DND-41 (cell line): ENCODE data around the gene MIP.

Experiments
- ATAC-seq: fragments of 200-7000 bp; cut with Tn5 transposase; 3 replicates; pipeline ENCODE4 v1.9.1; 2021; ENCODE audit warnings: low read depth; ENCODE audit not compliant: insufficient read depth
- DNase-seq: peaks from one replicate; pipeline ENCODE4 v3.0.0-alpha.2; 2020
- H2AFZ ChIP-seq: 2 replicates; pipeline ENCODE4 v1.6.0; 2012; ENCODE audit warnings: low read depth, low read length
- H3K27ac ChIP-seq: 2 replicates; pipeline ENCODE4 v1.5.1; 2012; ENCODE audit warnings: low read length, inconsistent platforms
- H3K27me3 ChIP-seq: fragments of 200-600 bp; sonication (generic); 2 replicates; pipeline ENCODE4 v1.6.0; 2012; ENCODE audit warnings: low read length, mild to moderate bottlenecking, inconsistent platforms; ENCODE audit not compliant: insufficient read depth, poor library complexity
- H3K36me3 ChIP-seq: 2 replicates; pipeline ENCODE4 v1.5.1; 2012; ENCODE audit warnings: low read length, inconsistent platforms; ENCODE audit not compliant: insufficient read depth
- H3K4me1 ChIP-seq: 2 replicates; pipeline ENCODE4 v1.5.1; 2012; ENCODE audit warnings: mild to moderate bottlenecking, low read length; ENCODE audit not compliant: insufficient read depth
- H3K4me2 ChIP-seq: 2 replicates; pipeline ENCODE4 v1.6.0; 2012; ENCODE audit warnings: mild to moderate bottlenecking, moderate library complexity, low read length, inconsistent platforms; ENCODE audit not compliant: insufficient read depth
- H3K4me3 ChIP-seq, 2 experiments: fragments of 200-600 bp in 1 of 2; shearing (Covaris generic) in 1 of 2; 2 replicates each; pipeline ENCODE4 v1.5.1; 2012 to 2016; ENCODE audit warnings: inconsistent platforms in 2 of 2, low read length in 2 of 2, mild to moderate bottlenecking in 2 of 2, low read depth in 1 of 2, moderate library complexity in 1 of 2
- H3K79me2 ChIP-seq: 2 replicates; pipeline ENCODE4 v1.6.0; 2012; ENCODE audit warnings: low read length, inconsistent platforms; ENCODE audit not compliant: insufficient read depth
- H3K9ac ChIP-seq: 2 replicates; pipeline ENCODE4 v1.6.0; 2012; ENCODE audit warnings: low read depth, mild to moderate bottlenecking, inconsistent platforms, low read length, moderate library complexity
- H3K9me3 ChIP-seq: 2 replicates; pipeline ENCODE4 v1.5.1; 2012; ENCODE audit warnings: low read length, moderate library complexity, mild to moderate bottlenecking, inconsistent platforms; ENCODE audit not compliant: insufficient read depth, severe bottlenecking
- H4K20me1 ChIP-seq: 2 replicates; pipeline ENCODE4 v1.6.0; 2012; ENCODE audit warnings: low read length; ENCODE audit not compliant: insufficient read depth
- EZH2 ChIP-seq: IDR thresholded peaks from 3 replicates; pipeline ENCODE4 v1.6.1; 2012; ENCODE audit warnings: borderline replicate concordance, low read depth, mild to moderate bottlenecking, moderate library complexity, low read length, inconsistent platforms; ENCODE audit not compliant: severe bottlenecking
- TF ChIP-seq, protein P1 (sequence below): IDR thresholded peaks from 2 replicates; pipeline ENCODE4 v1.5.1; 2012; ENCODE audit warnings: borderline replicate concordance, low read length, moderate library complexity, mild to moderate bottlenecking; ENCODE audit not compliant: poor library complexity, severe bottlenecking; ENCODE audit errors: extremely low read depth

The MIP gene

DNA sequence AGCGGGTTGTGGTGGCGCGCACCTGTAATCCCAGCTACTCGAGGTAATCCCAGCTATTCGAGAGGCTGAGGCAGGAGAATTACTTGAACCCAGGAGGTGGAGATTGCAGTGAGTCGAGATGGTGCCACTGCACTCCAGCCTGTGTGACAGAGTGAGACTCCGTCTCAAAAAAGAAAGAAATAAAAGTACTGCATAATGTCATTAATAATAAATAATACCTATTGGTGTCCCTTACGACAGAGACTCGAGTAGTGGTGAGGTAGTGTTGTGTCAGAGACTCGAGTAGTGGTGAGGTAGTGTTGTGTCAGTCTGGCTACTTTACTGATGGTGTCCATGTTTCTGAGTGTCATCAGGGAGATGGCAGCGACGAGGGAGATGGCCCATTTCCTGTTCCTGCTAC, 32.2 kb upstream of the MIP start:
- no peak for TF ChIP-seq EZH2
- TF ChIP-seq, protein P1, sequence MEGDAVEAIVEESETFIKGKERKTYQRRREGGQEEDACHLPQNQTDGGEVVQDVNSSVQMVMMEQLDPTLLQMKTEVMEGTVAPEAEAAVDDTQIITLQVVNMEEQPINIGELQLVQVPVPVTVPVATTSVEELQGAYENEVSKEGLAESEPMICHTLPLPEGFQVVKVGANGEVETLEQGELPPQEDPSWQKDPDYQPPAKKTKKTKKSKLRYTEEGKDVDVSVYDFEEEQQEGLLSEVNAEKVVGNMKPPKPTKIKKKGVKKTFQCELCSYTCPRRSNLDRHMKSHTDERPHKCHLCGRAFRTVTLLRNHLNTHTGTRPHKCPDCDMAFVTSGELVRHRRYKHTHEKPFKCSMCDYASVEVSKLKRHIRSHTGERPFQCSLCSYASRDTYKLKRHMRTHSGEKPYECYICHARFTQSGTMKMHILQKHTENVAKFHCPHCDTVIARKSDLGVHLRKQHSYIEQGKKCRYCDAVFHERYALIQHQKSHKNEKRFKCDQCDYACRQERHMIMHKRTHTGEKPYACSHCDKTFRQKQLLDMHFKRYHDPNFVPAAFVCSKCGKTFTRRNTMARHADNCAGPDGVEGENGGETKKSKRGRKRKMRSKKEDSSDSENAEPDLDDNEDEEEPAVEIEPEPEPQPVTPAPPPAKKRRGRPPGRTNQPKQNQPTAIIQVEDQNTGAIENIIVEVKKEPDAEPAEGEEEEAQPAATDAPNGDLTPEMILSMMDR = no peak
- no peaks in the 10 kb centered on the region for H3K9me3 ChIP-seq
- no peaks in the 10 kb centered on the region for H3K36me3 ChIP-seq
- no peak for DNase-seq
- no peak overlapping the region for H3K4me2 ChIP-seq
- H3K79me2 ChIP-seq = no peaks in the 10 kb centered on the region
- H3K27ac ChIP-seq = no peak overlapping the region
- peaks cover 7% of the 10 kb centered on the region for H3K27me3 ChIP-seq
- no peaks in the 10 kb centered on the region for H4K20me1 ChIP-seq
- H3K4me3 ChIP-seq = no peak overlapping the region
- no peak overlapping the region for H3K9ac ChIP-seq
- no peak for ATAC-seq
- H2AFZ ChIP-seq = no peak overlapping the region
- no peaks in the 10 kb centered on the region for H3K4me1 ChIP-seq

- Histone ChIP-seq H2AFZ (no peak overlapping the region), H3K9ac (no peak overlapping the region), H3K79me2 (no peaks in the 10 kb centered on the region), H3K27me3 (peaks cover 7% of the 10 kb centered on the region), H4K20me1 (no peaks in the 10 kb centered on the region), H3K9me3 (no peaks in the 10 kb centered on the region), H3K4me1 (no peaks in the 10 kb centered on the region), H3K36me3 (no peaks in the 10 kb centered on the region), H3K4me2 (no peak overlapping the region), H3K4me3 (no peak overlapping the region), H3K27ac (no peak overlapping the region)
- ATAC-seq (no peak), DNase-seq (no peak)
- no peak for TF ChIP-seq EZH2
- TF ChIP-seq, protein P1 = no peak
Measured at GRCh38 chr12:56484566-56484965, 30.1 kb upstream of the MIP start.

GRCh38 chr12:56479625-56480024, 25.2 kb upstream of the MIP start:
- ATAC-seq = no peak
- H3K4me2 ChIP-seq = no peak overlapping the region

More at GRCh38 chr12:56479625-56480024, 25.2 kb upstream of the MIP start:
- no peaks in the 10 kb centered on the region for H3K4me1 ChIP-seq
- H3K36me3 ChIP-seq = no peaks in the 10 kb centered on the region; the same call in 1 of the 2 replicates
- TF ChIP-seq, protein P1 = no peak
- TF ChIP-seq EZH2 = no peak
- no peak overlapping the region for H3K27ac ChIP-seq
- H3K9ac ChIP-seq = no peak overlapping the region
- H3K9me3 ChIP-seq = no peaks in the 10 kb centered on the region
- DNase-seq = no peak
- peaks cover 5% of the 10 kb centered on the region; the same call in 1 of the 2 replicates for H4K20me1 ChIP-seq
- no peak overlapping the region for H2AFZ ChIP-seq
- H3K27me3 ChIP-seq = no peaks in the 10 kb centered on the region
- H3K79me2 ChIP-seq = no peaks in the 10 kb centered on the region
- H3K4me3 ChIP-seq = no peak overlapping the region
